Stimulated activated CD8-positive, alpha-beta memory T cell treated with anti-CD3 and anti-CD28 coated beads, Interleukin-15, amount 100 ng/mL, for 24 hours (primary cell): ENCODE results near the gene KRTAP12-2.
"Not testable (repeated sequence)": the region's sequence is repeated elsewhere in the genome, so short reads cannot be mapped to it uniquely, and the experiment has no call there.

ENCODE experiments used
- DNase-seq: peaks from one replicate; pipeline ENCODE4 v3.0.0-alpha.2; 2020; ENCODE audit warnings: low read depth

KRTAP12-2 gene

GRCh38 chr21:44650265-44650972 is 16.3 kb downstream of the KRTAP12-2 start:
- no peak for DNase-seq

DNA sequence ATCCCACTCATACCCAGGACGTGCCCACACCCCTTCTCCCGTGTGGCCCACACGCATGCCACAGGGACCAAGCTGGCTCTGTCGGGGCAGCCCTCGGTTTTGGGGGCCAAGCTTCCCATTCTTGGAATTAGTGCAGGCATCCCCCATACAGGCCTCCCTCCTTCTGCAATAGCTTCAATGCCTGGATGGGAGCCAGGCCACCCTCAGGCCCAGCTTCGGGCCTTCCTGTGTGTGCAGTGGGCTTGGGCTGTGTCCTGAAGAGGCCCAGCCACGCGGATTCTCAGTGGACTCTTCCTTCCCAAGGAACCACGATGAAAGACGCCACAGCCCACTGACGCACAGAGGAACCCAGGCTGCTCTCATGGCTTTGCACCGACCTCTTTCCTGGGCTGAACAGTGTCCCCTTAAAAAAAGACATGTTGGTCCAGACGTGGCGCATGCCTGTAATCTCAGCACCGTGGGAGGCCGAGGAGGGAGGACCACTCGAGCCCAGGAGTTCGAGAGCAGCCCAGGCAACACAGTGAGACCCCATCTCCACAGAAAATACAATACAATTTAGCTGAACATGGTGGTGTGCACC is 17.1 kb downstream of the KRTAP12-2 start:
- DNase-seq = no peak

DNA sequence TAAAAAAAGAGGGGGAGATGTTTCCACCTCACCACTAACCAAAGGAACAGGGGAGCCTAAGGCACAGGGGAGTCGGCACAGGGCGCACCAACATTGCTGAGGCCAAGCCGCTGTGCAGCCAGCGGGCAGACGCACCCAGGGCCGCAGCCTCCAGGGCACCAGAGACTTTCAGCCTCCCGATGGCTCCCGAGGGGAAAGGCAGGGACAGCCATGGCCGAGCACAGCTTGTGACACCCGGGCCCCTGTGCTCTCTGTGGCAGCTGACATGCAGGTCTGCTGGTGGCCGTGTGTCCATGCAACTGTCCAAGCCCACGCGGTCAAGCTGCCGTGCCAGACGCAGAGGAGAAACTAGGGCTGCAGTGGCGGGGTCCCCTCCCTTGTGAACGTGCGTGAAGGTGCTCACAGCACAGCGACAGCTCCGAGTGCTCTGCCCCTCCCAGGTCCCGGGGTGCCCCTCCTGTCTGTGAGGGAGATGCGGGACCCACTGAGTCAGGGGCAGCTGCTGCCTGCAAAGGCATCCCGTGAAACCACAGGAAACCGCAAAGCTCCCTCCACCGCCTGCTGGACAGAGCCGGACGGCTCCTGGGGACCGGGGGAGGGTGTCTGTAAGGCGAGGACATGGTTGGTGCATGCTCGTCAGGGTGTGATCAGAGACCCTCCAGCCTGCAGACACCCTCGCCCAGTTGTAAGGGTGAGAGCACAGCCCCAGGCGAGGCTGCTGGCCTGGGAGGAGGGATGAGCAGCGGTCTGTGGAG is 18.0 kb downstream of the KRTAP12-2 start:
- DNase-seq = no peak

DNA sequence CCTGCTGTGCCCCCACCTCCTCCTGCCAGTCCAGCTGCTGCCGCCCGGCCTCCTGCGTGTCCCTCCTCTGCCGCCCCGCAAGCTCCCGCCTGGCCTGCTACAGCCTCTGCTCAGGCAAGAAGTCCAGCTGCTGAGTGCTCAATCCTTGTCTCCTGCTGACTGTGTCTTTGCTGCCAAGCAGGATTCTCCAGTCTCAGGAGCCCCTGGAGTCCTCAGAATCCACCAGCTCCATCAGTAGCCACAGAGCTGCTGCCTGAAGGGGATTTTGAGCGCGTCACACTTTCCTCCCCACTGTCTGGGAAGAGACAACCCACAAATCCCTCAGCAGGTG is 19.5 kb downstream of the KRTAP12-2 start:
- no peak for DNase-seq

DNA sequence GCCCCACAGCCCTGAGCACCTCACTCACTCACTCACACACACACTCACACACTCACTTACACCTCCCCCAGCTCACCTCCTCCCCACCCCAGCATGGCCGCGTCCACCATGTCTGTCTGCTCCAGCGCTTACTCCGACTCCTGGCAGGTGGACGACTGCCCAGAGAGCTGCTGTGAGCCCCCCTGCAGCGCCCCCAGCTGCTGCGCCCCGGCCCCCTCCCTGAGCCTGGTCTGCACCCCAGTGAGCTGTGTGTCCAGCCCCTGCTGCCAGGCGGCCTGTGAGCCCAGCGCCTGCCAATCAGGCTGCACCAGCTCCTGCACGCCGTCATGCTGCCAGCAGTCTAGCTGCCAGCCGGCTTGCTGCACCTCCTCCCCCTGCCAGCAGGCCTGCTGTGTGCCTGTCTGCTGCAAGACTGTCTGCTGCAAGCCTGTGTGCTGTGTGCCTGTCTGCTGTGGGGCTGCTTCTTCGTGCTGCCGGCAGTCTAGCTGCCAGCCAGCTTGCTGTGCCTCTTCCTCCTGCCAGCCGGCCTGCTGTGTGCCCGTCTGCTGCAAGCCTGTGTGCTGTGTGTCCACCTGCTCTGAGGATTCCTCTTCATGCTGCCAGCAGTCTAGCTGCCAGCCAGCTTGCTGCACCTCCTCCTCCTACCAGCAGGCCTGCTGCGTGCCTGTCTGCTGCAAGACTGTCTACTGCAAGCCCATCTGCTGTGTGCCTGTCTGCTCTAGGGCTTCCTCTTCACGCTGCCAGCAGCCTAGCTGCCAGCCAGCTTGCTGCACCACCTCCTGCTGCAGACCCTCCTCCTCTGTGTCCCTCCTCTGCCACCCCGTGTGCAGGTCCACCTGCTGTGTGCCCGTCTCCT is 20.1 kb downstream of the KRTAP12-2 start, which contains the start of gene KRTAP10-11:
KRTAP10-11 (plus strand) TSS at position 49 of the 856 bp plus-strand sequence; CDS start at position 94, 45 bp downstream.
- DNase-seq = not testable (repeated sequence)

DNA sequence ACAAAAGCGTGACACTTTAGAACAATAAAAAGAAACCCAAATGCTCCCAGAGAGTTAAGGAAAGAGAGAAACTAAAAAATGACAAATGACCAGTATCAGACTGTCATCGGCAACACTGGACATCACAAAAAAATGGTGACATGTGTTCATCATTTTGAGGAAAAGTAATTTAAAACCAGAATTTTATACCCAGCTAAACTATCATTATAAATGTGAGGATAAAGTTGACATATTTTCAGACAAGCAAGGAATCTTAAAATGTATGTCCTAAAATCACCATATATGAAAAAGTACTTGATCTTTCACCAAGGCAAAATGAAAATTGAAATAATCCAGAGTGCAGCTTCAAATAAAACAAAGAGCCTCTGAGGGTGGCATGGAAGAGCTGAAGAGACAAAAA is 21.8 kb downstream of the KRTAP12-2 start:
- DNase-seq = no peak

GRCh38 chr21:44643741-44644310 is 22.9 kb downstream of the KRTAP12-2 start:
- no peak for DNase-seq

DNA sequence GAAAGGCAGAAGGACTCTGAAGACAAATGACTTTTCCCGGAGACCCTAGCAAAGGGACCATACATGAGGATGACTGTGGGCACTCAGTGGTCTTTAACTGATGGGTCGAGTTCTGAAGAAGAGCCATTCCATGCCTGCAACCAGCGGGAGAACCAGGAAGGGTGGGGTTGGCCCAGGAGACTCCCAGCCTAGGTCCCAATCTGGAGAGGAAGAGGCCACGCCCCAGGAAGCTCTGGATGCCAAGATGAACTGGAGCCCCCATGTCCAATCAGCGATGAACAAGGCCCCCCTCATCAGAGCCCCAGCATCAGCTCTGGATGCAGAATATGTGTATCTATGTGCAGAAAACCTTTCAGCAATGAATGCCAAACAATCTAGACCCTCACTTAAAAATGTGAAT is 26.0 kb downstream of the KRTAP12-2 start:
- no peak for DNase-seq

DNA sequence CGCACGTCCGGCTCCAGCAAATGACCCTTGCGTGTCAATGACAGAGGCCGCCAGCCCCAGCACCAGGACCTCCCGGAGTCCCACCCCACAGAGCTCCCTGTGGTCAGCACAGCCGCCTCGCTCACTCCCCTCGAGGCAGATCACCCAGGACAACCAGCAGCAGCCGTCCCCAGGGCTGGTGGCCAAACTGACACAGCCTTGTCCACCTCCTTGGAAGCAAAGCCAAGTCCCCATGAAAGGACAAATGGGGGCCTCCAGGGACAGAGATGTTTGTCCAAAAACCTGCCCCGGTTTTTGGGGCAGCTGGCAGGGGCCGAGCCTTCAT is 27.4 kb downstream of the KRTAP12-2 start:
- DNase-seq = no peak

GRCh38 chr21:44638506-44639330 is 28.0 kb downstream of the KRTAP12-2 start:
- DNase-seq = not testable (repeated sequence)

DNA sequence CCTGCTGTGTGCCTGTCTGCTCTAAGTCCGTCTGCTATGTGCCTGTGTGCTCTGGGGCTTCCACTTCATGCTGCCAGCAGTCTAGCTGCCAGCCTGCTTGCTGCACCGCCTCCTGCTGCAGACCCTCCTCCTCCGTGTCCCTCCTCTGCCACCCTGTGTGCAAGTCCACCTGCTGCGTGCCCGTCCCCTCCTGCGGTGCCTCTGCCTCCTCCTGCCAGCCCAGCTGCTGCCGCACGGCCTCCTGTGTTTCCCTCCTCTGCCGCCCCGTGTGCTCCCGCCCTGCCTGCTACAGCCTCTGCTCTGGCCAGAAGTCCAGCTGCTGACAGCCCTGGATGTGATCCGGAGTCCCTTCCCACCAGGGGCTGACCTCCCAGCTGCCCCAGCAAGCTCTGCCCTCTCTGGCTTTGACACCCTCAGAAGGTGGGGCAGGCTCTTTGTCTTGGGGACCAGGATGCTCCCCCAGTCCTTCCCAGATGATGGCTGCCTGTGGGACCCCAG is 28.8 kb downstream of the KRTAP12-2 start:
- DNase-seq = not testable (repeated sequence)

DNA sequence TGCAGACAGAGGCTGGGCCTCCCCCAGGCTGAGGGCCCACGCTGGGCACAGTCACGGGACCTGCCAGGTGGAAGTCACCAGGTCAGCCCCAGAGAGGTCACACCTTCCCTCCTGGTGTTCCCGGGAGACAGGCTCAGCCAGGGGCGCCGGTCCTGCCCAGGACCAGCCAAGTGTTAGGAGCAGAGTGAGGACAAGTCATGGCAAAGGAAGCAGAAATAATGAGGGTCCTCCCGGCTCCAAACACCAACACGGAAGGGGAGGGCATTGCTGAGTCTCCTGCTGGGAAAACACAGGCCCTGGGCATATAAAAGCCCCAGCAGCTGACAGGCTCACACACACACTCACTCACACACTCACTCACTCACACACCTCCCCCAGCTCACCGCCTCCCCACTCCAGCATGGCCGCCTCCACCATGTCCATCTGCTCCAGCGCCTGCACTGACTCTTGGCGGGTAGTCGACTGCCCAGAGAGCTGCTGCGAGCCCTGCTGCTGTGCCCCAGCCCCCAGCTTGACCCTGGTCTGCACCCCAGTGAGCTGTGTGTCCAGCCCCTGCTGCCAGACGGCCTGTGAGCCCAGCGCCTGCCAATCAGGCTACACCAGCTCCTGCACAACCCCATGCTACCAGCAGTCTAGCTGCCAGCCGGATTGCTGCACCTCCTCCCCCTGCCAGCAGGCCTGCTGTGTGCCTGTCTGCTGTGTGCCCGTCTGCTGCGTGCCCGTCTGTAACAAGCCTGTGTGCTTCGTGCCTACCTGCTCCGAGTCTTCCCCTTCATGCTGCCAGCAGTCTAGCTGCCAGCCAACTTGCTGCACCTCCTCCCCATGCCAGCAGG is 29.5 kb downstream of the KRTAP12-2 start, which contains the start of gene KRTAP10-10:
KRTAP10-10 (plus strand) TSS at position 339 of the 833 bp plus-strand sequence; CDS start at position 401, 62 bp downstream.
- no peak for DNase-seq

GRCh38 chr21:44636209-44637017 is 30.3 kb downstream of the KRTAP12-2 start:
- DNase-seq = no peak

DNA sequence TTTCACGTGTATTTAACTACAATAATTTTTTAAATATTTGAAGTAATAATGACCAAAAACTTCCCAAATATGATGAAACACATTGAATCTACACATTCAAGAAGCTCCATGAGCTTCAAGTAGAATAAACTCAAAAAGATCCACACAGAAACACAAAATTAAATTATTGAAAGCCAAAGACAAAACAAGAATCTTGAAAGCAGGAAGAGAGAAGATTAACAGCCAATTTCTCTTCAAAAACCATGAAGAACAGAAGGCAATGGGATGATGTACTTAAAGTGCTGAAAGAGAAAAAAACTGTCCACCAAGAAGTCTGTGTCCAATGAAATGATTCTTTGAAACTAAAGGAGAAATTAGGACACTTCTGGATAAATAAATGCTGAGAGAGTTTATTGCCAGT is 34.7 kb downstream of the KRTAP12-2 start:
- DNase-seq = no peak

DNA sequence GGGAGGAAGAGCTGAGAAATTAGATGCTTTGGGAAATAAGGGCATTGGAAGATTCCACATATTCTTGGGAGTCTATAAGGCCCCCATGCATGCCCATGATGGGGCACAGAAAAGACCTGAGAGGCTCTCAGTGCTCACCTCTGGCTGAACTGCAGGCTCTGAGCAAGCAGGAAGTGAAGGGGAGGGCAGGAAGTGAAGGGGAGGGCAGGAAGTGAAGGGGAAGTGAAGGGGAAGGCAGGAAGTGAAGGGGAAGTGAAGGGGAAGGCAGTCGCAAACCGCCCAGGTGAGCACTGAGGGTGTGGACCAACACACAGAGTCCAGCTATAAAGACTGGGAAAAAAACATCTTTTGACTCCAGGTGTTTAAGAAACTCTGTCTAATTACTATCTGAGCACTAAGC is 36.3 kb downstream of the KRTAP12-2 start:
- DNase-seq = no peak

- no peak for DNase-seq
These were observed 37.9 kb downstream of the KRTAP12-2 start for GRCh38 chr21:44628707-44629391.

DNA sequence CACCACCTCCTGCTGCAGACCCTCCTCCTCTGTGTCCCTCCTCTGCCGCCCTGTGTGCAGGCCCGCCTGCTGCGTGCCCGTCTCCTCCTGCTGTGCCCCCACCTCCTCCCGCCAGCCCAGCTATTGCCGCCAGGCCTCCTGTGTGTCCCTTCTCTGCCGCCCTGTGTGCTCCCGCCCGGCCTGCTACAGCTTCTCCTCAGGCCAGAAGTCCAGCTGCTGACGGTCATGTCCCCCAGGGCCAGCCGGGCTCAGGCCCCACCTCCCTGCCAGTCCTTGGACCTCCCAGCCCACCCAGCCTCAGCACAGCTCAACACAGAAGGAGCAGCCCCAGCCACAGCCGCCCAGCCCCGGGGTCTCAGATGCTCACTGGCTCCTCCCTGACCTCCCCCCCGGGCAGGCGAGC is 38.9 kb downstream of the KRTAP12-2 start:
- not testable (repeated sequence) for DNase-seq

DNA sequence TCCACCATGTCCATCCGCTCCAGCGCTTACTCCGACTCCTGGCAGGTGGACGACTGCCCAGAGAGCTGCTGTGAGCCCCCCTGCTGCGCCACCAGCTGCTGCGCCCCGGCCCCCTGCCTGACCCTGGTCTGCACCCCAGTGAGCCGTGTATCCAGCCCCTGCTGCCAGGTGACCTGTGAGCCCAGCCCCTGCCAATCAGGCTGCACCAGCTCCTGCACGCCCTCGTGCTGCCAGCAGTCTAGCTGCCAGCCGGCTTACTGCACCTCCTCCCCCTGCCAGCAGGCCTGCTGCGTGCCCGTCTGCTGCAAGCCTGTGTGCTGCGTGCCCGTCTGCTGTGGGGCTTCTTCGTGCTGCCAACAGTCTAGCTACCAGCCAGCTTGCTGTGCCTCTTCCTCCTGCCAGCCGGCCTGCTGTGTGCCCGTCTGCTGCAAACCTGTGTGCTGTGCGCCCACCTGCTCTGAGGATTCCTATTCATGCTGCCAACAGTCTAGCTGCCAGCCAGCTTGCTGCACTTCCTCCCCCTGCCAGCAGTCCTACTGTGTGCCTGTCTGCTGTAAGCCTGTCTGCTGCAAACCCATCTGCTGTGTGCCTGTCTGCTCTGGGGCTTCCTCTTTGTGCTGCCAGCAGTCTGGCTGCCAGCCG is 39.4 kb downstream of the KRTAP12-2 start:
- DNase-seq = not testable (repeated sequence)
